Measurements from ENCODE around the gene CYSRT1.
"Not testable (repeated sequence)": the region's sequence is repeated elsewhere in the genome, so short reads cannot be mapped to it uniquely, and the experiment has no call there.

Gene CYSRT1

GRCh38 chr9:137252555-137253506, 27.9 kb downstream of the CYSRT1 start:
- DNase-seq (ENCODE audit: low read depth in 2 of 2) = no peak

GRCh38 chr9:137253717-137254623, 29.0 kb downstream of the CYSRT1 start:
- DNase-seq (ENCODE audit: low read depth in 2 of 2) = no peak

GRCh38 chr9:137254624-137255447, 29.9 kb downstream of the CYSRT1 start, which contains the start of gene NELFB:
Gene NELFB (plus strand): TSS chr9:137255327.
- DNase-seq (ENCODE audit: low read depth in 2 of 2) = peak; percentile 95 to 96

GRCh38 chr9:137255448-137256114, 30.6 kb downstream of the CYSRT1 start:
- no peak for DNase-seq (ENCODE audit: low read depth in 2 of 2)

GRCh38 chr9:137256362-137256761, 31.4 kb downstream of the CYSRT1 start:
- DNase-seq (ENCODE audit: low read depth in 2 of 2) = no peak

GRCh38 chr9:137256856-137257255, 31.9 kb downstream of the CYSRT1 start:
- DNase-seq (ENCODE audit: low read depth in 2 of 2) = no peak

GRCh38 chr9:137262173-137262908, 37.4 kb downstream of the CYSRT1 start:
- not testable (repeated sequence) for DNase-seq (ENCODE audit: low read depth in 2 of 2)

GRCh38 chr9:137262909-137263285, 37.9 kb downstream of the CYSRT1 start:
- DNase-seq (ENCODE audit: low read depth in 2 of 2) = no peak

GRCh38 chr9:137263506-137263905, 38.5 kb downstream of the CYSRT1 start:
- DNase-seq (ENCODE audit: low read depth in 2 of 2) = no peak

GRCh38 chr9:137264067-137264466, 39.1 kb downstream of the CYSRT1 start:
- no peak for DNase-seq (ENCODE audit: low read depth in 2 of 2)

- no peak for DNase-seq (ENCODE audit: low read depth in 2 of 2)
These were observed 40.7 kb downstream of the CYSRT1 start for GRCh38 chr9:137265496-137266161.

- DNase-seq (ENCODE audit: low read depth in 2 of 2) = no peak
These were observed 41.2 kb downstream of the CYSRT1 start for GRCh38 chr9:137266162-137266527.

- no peak for DNase-seq (ENCODE audit: low read depth in 2 of 2)
These were observed 41.8 kb downstream of the CYSRT1 start for GRCh38 chr9:137266585-137267453.

GRCh38 chr9:137267933-137268355, 43.0 kb downstream of the CYSRT1 start:
- DNase-seq (ENCODE audit: low read depth in 2 of 2) = no peak

- no peak for DNase-seq (ENCODE audit: low read depth in 2 of 2)
These were observed 43.7 kb downstream of the CYSRT1 start for GRCh38 chr9:137268538-137269201.

GRCh38 chr9:137269231-137269772, 44.3 kb downstream of the CYSRT1 start:
- DNase-seq (ENCODE audit: low read depth in 2 of 2) = no peak

GRCh38 chr9:137270929-137271695, 46.1 kb downstream of the CYSRT1 start:
- DNase-seq (ENCODE audit: low read depth in 2 of 2) = no peak

Measured in stimulated activated CD4-positive, alpha-beta T cell treated with anti-CD3 and anti-CD28 coated beads, Interleukin-12 subunit alpha, Interleukin-12 subunit beta, amount 100 ng/mL, for 24 hours (primary cell).